Endothelial cell (in vitro differentiated cells): ENCODE measurements around the gene GPALPP1. TPM values are rescaled to one million over a fixed set of nuclear protein-coding genes. Genes with fewer than 3 reads are reported as not detected.
A peak's percentile ranks its signal among the peaks of the same experiment; 100 is the strongest.

Experiments used
- DNase-seq: peaks from one replicate; pipeline ENCODE4 v3.0.0; 2021; ENCODE audit warnings: low spot score
- H3K27ac Mint-ChIP-seq: one replicate; pipeline ENCODE4 v1.8.0; 2021; ENCODE audit warnings: mixed read lengths, inconsistent platforms; ENCODE audit not compliant: unreplicated experiment
- H3K27me3 Mint-ChIP-seq: one replicate; pipeline ENCODE4 v1.8.0; 2021; ENCODE audit warnings: mild to moderate bottlenecking, moderate library complexity, mixed read lengths, inconsistent platforms; ENCODE audit not compliant: unreplicated experiment
- H3K36me3 Mint-ChIP-seq: one replicate; pipeline ENCODE4 v1.8.0; 2021; ENCODE audit warnings: mild to moderate bottlenecking, low read depth, mixed read lengths, inconsistent platforms; ENCODE audit not compliant: unreplicated experiment
- H3K4me1 Mint-ChIP-seq: one replicate; pipeline ENCODE4 v1.8.0; 2021; ENCODE audit warnings: mild to moderate bottlenecking, mixed read lengths, inconsistent platforms; ENCODE audit not compliant: unreplicated experiment
- H3K4me3 Mint-ChIP-seq: one replicate; pipeline ENCODE4 v1.8.0; 2021; ENCODE audit warnings: mild to moderate bottlenecking, mixed read lengths, inconsistent platforms; ENCODE audit not compliant: unreplicated experiment
- H3K9me3 Mint-ChIP-seq: one replicate; pipeline ENCODE4 v1.8.0; 2021; ENCODE audit warnings: mixed read lengths, inconsistent platforms; ENCODE audit not compliant: unreplicated experiment
- total RNA-seq: library from RNA; stranded (reverse); fragmentation: NEBNext Ultra II Directional; extraction: Animal tissue kit (Norgen Biotek cat#: 25700); gene quantifications from one replicate; pipeline ENCODE4 v1.2.1, GENCODE V29; 2021; ENCODE audit not compliant: unreplicated experiment
- TF ChIP-seq, protein P1 (sequence below): fragments of 200-600 bp; sonication (generic); IDR thresholded peaks from one replicate; pipeline ENCODE4 v1.5.0; 2021; ENCODE audit warnings: antibody characterized with exemption; ENCODE audit not compliant: unreplicated experiment

The GPALPP1 gene
- total RNA-seq, 1 donor from 2014 or later, result 26.1 TPM

DNA sequence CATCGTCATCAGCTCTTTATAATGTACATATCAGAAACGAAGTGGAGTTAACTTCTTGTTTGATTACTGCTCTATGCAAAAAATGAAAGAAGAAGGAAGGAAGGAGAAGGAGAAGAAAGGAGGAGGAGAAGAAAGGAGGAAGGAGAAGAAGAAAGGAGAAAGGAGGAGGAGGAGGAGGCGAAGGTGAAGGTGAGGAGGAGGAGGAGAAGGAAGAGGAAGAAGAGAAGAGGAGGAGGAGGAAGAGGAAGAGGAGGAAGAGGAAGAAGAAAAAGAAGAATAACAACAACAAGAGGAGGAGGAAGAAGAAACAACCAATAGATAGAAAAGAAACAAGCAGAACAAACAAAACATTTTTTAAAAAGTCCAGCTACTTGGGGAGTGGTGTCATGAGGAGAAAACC, 13.1 kb upstream of the GPALPP1 start:
- peaks cover 4% of the 10 kb centered on the region for H3K4me1 Mint-ChIP-seq
- no peak for DNase-seq
- H3K36me3 Mint-ChIP-seq, result peaks cover 10% of the 10 kb centered on the region
- H3K4me3 Mint-ChIP-seq, result no peak overlapping the region
- H3K27me3 Mint-ChIP-seq, result no peaks in the 10 kb centered on the region
- TF ChIP-seq, protein P1, sequence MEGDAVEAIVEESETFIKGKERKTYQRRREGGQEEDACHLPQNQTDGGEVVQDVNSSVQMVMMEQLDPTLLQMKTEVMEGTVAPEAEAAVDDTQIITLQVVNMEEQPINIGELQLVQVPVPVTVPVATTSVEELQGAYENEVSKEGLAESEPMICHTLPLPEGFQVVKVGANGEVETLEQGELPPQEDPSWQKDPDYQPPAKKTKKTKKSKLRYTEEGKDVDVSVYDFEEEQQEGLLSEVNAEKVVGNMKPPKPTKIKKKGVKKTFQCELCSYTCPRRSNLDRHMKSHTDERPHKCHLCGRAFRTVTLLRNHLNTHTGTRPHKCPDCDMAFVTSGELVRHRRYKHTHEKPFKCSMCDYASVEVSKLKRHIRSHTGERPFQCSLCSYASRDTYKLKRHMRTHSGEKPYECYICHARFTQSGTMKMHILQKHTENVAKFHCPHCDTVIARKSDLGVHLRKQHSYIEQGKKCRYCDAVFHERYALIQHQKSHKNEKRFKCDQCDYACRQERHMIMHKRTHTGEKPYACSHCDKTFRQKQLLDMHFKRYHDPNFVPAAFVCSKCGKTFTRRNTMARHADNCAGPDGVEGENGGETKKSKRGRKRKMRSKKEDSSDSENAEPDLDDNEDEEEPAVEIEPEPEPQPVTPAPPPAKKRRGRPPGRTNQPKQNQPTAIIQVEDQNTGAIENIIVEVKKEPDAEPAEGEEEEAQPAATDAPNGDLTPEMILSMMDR, result no peak
- H3K27ac Mint-ChIP-seq, result no peak overlapping the region
- no peaks in the 10 kb centered on the region for H3K9me3 Mint-ChIP-seq

DNA sequence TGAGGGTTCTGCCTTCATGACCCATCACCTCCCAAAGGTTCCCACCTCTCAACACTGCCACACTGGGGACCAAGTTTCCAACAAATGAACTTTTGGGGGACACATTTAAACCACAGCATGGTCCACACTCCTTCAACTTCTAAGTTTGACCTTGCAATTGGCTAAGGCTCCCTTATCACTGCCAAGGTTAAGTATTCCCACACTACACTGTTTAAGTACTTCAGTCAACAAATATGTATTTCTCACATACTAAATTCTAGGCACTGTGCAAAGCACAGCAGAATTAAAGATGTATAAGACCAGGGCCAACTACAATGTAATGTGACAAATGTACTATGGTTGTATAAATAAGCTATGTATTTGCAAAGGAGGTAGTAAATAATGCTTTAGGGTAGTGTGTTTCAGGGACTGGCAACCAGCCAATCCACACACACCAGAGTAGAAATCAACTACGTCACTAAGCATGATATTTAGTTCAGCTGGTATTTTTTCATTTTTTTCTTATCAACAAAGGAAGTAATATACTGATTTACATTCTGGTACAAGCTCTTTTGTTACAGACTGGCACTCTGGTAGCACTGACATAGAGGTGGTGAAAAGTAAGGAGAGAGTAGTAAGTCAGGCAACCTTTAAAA, 12.3 kb upstream of the GPALPP1 start:
- TF ChIP-seq, protein P1, result no peak
- H3K27me3 Mint-ChIP-seq, result no peaks in the 10 kb centered on the region
- peaks cover 4% of the 10 kb centered on the region for H3K4me1 Mint-ChIP-seq
- peaks cover 7% of the 10 kb centered on the region for H3K36me3 Mint-ChIP-seq
- no peak overlapping the region for H3K27ac Mint-ChIP-seq
- DNase-seq, result no peak
- no peaks in the 10 kb centered on the region for H3K9me3 Mint-ChIP-seq
- no peak overlapping the region for H3K4me3 Mint-ChIP-seq

DNA sequence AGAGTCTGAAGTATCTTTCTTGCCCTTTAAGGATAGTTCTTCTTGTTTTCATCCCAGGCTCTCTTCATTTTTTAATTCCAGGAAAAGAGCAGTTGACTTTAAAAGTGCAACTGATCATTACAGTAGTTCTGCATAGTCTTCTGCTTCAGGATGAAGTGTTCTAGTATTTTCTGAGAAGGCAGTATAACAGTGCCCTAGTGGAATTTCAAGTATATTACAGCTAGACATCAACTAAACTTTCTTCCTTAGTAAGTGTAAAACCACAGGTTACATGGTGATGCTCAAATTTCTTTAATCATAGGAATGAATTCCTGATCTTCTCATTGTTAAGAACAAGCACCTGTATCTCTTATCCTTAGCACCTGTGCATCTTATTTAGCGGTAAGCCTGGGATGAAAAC, 11.0 kb upstream of the GPALPP1 start:
- DNase-seq, result no peak
- TF ChIP-seq, protein P1, result peak; percentile 30
- Mint-ChIP-seq H3K4me3 (no peak overlapping the region), H3K27ac (no peak overlapping the region), H3K36me3 (peaks cover 7% of the 10 kb centered on the region), H3K9me3 (no peaks in the 10 kb centered on the region), H3K4me1 (peaks cover 4% of the 10 kb centered on the region), H3K27me3 (no peaks in the 10 kb centered on the region)

DNA sequence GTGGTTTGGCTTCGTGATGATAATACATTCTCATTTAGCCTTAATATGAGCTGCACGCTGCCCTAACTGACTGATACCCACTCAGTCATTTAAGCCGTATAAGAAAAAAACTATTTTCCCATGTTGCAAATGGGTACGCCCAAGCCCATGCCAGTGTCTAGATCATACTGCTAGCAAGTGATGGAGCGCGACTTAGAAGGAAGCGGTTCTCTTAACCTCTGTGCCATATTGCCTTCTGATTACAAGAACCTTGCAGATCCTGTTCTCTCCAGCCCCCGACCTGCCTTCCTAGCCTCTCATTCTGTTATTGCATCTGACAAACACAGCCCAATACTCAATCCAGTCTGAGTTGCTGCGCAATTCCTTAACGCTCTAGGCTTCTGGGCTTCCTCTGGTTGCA, 603 bp downstream of the GPALPP1 start:
- H3K27ac Mint-ChIP-seq, result peak overlapping the region; percentile 95
- H3K9me3 Mint-ChIP-seq, result no peaks in the 10 kb centered on the region
- H3K27me3 Mint-ChIP-seq, result no peaks in the 10 kb centered on the region
- no peak for DNase-seq
- H3K4me1 Mint-ChIP-seq, result peaks cover 19% of the 10 kb centered on the region
- H3K4me3 Mint-ChIP-seq, result peak overlapping the region; percentile 98
- TF ChIP-seq, protein P1, result no peak
- peaks cover 4% of the 10 kb centered on the region for H3K36me3 Mint-ChIP-seq

DNA sequence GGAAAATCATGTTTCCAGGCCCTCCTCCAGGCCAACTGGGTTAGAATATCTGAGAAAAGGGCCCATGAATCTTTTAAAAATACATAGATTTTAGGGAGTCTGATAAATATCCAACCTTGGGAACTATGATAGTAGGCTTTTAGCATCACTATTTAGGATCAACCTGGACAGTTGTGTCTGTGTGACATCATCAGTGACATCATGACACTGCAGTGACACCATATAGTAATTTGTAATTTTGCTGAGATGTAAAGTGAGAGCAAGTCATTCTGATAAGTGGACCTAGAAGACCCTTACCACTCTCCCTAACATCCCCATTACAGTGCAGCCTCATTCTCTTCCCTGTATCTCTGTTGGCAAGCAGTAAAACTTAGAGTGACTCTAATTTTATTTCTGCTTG, 14.1 kb downstream of the GPALPP1 start:
- Mint-ChIP-seq H3K27me3 (no peaks in the 10 kb centered on the region), H3K36me3 (peaks cover 15% of the 10 kb centered on the region), H3K4me3 (no peak overlapping the region), H3K4me1 (no peaks in the 10 kb centered on the region), H3K9me3 (no peaks in the 10 kb centered on the region), H3K27ac (no peak overlapping the region)
- TF ChIP-seq, protein P1, result no peak
- no peak for DNase-seq
